Neural crest cell (in vitro differentiated cells): ENCODE results near the gene FAM83D. TPM values are rescaled to one million over a fixed set of nuclear protein-coding genes. Genes with fewer than 3 reads are reported as not detected.

ENCODE experiments used
- DNase-seq: peaks from one replicate; pipeline ENCODE4 v3.0.0; 2021; ENCODE audit warnings: low read depth, mixed read lengths, low spot score
- H3K27ac Mint-ChIP-seq: one replicate; pipeline ENCODE4 v1.8.0; 2021; ENCODE audit warnings: mild to moderate bottlenecking, mixed read lengths; ENCODE audit not compliant: unreplicated experiment
- H3K27me3 Mint-ChIP-seq: 2 replicates; pipeline ENCODE4 v1.8.0; 2021; ENCODE audit warnings: low read depth, mild to moderate bottlenecking, mixed read lengths
- H3K36me3 Mint-ChIP-seq: 2 replicates; pipeline ENCODE4 v1.8.0; 2021; ENCODE audit warnings: low read depth, mild to moderate bottlenecking, mixed read lengths
- H3K4me1 Mint-ChIP-seq: 2 replicates; pipeline ENCODE4 v1.8.0; 2021; ENCODE audit warnings: mixed read lengths
- H3K4me3 Mint-ChIP-seq: one replicate; pipeline ENCODE4 v1.8.0; 2021; ENCODE audit warnings: mild to moderate bottlenecking, mixed read lengths
- H3K9me3 Mint-ChIP-seq: 2 replicates; pipeline ENCODE4 v1.8.0; 2021; ENCODE audit warnings: mixed read lengths
- CTCF ChIP-seq: fragments of 200-600 bp; sonication (generic); conservative IDR thresholded peaks from 2 replicates; pipeline ENCODE4 v1.5.0; 2021; ENCODE audit warnings: antibody characterized with exemption, mild to moderate bottlenecking
- total RNA-seq: library from RNA; stranded (reverse); gene quantifications from 2 replicates; pipeline ENCODE4 v1.2.1, GENCODE V29; 2021

Gene FAM83D
- total RNA-seq, 1 donor from 2014 or later: 37.9 TPM

- Mint-ChIP-seq H3K27me3 (no peaks in the 10 kb centered on the region), H3K36me3 (peaks cover 3% of the 10 kb centered on the region)
These were observed 53.2 kb downstream of the FAM83D start for GRCh38 chr20:38979434-38979833.

DNA sequence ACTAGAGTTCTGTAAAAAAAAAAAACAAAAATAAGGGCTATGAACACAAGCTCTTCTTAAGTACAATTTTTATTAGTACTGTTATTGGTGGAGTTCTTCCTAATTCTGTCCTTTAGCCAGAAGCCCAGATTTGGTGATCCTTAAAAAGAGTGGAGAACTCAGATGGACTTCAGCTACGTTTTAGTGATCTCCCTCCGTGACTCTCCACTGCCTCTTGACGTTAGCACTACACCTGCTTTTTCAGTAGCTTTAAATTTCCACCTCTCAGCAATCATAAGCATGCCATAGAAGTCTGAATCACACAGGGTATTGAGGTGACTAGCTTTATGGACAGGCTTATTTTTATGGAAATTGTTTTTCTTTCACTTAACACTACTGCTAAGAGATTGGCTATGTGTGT, 53.6 kb downstream of the FAM83D start:
- TF ChIP-seq CTCF: no peak
- Mint-ChIP-seq H3K36me3 (peaks cover 3% of the 10 kb centered on the region), H3K27ac (no peak overlapping the region)

More at GRCh38 chr20:38979434-38979833, 53.2 kb downstream of the FAM83D start:
- H3K27ac Mint-ChIP-seq: no peak overlapping the region
- no peak for TF ChIP-seq CTCF
- no peak overlapping the region for H3K4me3 Mint-ChIP-seq
- H3K9me3 Mint-ChIP-seq: no peaks in the 10 kb centered on the region
- DNase-seq: no peak
- H3K4me1 Mint-ChIP-seq: peaks cover 8% of the 10 kb centered on the region

DNA sequence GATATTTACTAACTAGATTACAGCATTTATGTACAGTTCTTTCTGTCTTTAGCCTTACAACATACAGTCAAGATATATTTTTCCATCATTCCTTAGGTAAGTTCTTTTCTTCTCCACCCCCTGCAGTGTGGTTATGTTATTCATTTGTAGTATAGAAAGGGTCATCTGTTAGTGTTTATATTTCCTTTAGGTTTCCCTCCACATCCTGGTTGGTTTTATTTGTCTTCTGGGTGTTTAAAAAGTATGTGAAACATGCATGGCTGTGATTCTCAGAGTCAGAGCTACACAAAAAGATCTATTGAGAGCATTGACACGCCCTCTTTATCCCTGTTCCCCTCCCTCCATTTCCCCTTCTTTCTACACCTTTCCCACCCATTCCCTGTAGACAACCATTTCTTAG, 56.1 kb downstream of the FAM83D start:
- Mint-ChIP-seq H3K27ac (peak overlapping the region; percentile 54), H3K36me3 (peaks cover 3% of the 10 kb centered on the region), H3K4me1 (peaks cover 8% of the 10 kb centered on the region), H3K4me3 (no peak overlapping the region), H3K9me3 (no peaks in the 10 kb centered on the region), H3K27me3 (no peaks in the 10 kb centered on the region)
- DNase-seq: no peak
- no peak for TF ChIP-seq CTCF

More for the DNA sequence above, 53.6 kb downstream of the FAM83D start:
- no peak for DNase-seq
- H3K4me1 Mint-ChIP-seq: peaks cover 8% of the 10 kb centered on the region
- H3K4me3 Mint-ChIP-seq: no peak overlapping the region
- no peaks in the 10 kb centered on the region for H3K27me3 Mint-ChIP-seq
- no peaks in the 10 kb centered on the region for H3K9me3 Mint-ChIP-seq

DNA sequence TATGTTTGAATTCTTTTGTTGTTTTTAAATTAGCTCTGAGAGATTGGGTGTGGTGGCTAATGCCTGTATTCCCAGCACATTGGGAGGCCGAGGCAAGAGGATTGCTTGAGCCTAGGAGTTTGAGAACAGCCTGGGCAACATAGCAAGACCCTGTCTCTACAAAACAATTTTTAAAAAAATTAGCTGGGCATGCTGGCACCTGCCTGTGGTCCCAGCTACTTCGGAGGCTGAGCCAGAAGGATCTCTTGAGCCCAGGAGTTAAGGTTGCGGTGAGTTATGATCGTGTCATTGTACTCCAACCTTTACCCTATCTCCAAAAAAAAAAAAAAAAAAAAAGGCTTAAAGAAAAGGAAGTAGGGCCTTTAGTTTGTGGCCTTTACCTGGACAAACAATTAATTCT, 58.8 kb downstream of the FAM83D start:
- peaks cover 8% of the 10 kb centered on the region for H3K4me1 Mint-ChIP-seq
- no peak for TF ChIP-seq CTCF
- DNase-seq: no peak
- no peak overlapping the region for H3K4me3 Mint-ChIP-seq
- no peak overlapping the region for H3K27ac Mint-ChIP-seq
- H3K36me3 Mint-ChIP-seq: peaks cover 15% of the 10 kb centered on the region
- H3K27me3 Mint-ChIP-seq: no peaks in the 10 kb centered on the region
- no peaks in the 10 kb centered on the region for H3K9me3 Mint-ChIP-seq

- no peak for DNase-seq
- H3K27me3 Mint-ChIP-seq: no peaks in the 10 kb centered on the region
- H3K36me3 Mint-ChIP-seq: peaks cover 17% of the 10 kb centered on the region
- peaks cover 8% of the 10 kb centered on the region for H3K4me1 Mint-ChIP-seq
- H3K4me3 Mint-ChIP-seq: no peak overlapping the region
- TF ChIP-seq CTCF: no peak
- no peaks in the 10 kb centered on the region for H3K9me3 Mint-ChIP-seq
- H3K27ac Mint-ChIP-seq: no peak overlapping the region
These were observed 59.5 kb downstream of the FAM83D start for GRCh38 chr20:38985603-38986170.

- no peak for DNase-seq
- no peaks in the 10 kb centered on the region for H3K9me3 Mint-ChIP-seq
- no peaks in the 10 kb centered on the region for H3K27me3 Mint-ChIP-seq
- no peak overlapping the region for H3K4me3 Mint-ChIP-seq
- H3K4me1 Mint-ChIP-seq: peaks cover 8% of the 10 kb centered on the region
- H3K27ac Mint-ChIP-seq: no peak overlapping the region
- no peak for TF ChIP-seq CTCF
- H3K36me3 Mint-ChIP-seq: peaks cover 18% of the 10 kb centered on the region
These were observed 60.4 kb downstream of the FAM83D start for GRCh38 chr20:38986663-38987062.
